Right atrium auricular region (tissue), 2 donors: ENCODE results near the gene RBM23. TPM values are rescaled to one million over a fixed set of nuclear protein-coding genes. Genes with fewer than 3 reads are reported as not detected.

Experiments used
- DNase-seq: peaks from one replicate; pipeline ENCODE4 v3.0.0-alpha.2; 2019; ENCODE audit warnings: low spot score
- H3K27ac ChIP-seq, 2 donors: fragments of 200-600 bp; sonication (generic); 1 replicate in 1 of 2; 2 replicates in 1 of 2; pipeline ENCODE4 v1.5.1; 2016 to 2019
- H3K27me3 ChIP-seq, 2 donors: fragments of 200-600 bp; sonication (generic); one replicate each; pipeline versions ENCODE4 v1.5.1 to v1.6.0; 2017 to 2019
- H3K36me3 ChIP-seq: fragments of 200-600 bp; sonication (generic); one replicate; pipeline ENCODE4 v1.5.1; 2016
- H3K4me1 ChIP-seq, 2 donors: fragments of 200-600 bp; sonication (generic); one replicate each; pipeline versions ENCODE4 v1.5.1 to v1.6.0; 2017 to 2019
- H3K4me3 ChIP-seq, 2 donors: fragments of 200-600 bp; sonication (generic); 1 replicate in 1 of 2; 2 replicates in 1 of 2; pipeline ENCODE4 v1.5.1; 2017 to 2019; ENCODE audit warnings: mild to moderate bottlenecking in 1 of 2, moderate library complexity in 1 of 2
- H3K9me3 ChIP-seq, 2 donors: fragments of 200-600 bp; sonication (generic); one replicate each; pipeline ENCODE4 v1.5.1; 2019
- total RNA-seq, 2 donors: library from RNA; depleted of rRNA; stranded (reverse); fragments of >200 nt; gene quantifications; one replicate each; pipeline ENCODE4 v1.1.0, GENCODE V29; 2016
- TF ChIP-seq, protein P1 (sequence below), 2 donors: fragments of 200-600 bp; sonication (generic); IDR thresholded peaks; one replicate each; pipeline ENCODE4 v1.5.1; 2019; ENCODE audit warnings: antibody characterized with exemption in 2 of 2

RBM23 gene
- total RNA-seq, 2 donors from 2014 or later = 76.5 to 774 TPM

DNA sequence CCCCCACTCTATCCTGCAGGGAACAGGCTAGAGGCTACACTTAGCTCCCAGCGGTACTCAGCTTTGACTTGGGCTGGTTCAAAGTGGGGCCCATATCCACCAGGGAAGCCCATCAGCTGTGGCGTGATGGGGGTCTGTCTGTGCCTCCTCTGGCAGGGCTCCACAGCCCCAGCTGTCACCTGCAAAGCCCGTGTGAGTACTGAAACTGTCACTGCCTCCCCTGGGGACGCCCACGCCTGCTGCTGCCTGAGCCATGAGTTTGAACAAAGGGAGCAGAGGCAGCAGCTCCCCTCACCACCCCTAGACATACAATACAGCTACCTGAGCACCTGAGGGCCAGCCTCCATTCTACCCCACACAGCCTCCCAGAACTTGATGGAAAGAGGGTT, 31.0 kb downstream of the RBM23 start:
- no peak for DNase-seq
- no peak overlapping the region for H3K4me3 ChIP-seq
- H3K27me3 ChIP-seq = no peaks in the 10 kb centered on the region
- no peaks in the 10 kb centered on the region for H3K36me3 ChIP-seq
- no peak overlapping the region for H3K27ac ChIP-seq
- TF ChIP-seq, protein P1, sequence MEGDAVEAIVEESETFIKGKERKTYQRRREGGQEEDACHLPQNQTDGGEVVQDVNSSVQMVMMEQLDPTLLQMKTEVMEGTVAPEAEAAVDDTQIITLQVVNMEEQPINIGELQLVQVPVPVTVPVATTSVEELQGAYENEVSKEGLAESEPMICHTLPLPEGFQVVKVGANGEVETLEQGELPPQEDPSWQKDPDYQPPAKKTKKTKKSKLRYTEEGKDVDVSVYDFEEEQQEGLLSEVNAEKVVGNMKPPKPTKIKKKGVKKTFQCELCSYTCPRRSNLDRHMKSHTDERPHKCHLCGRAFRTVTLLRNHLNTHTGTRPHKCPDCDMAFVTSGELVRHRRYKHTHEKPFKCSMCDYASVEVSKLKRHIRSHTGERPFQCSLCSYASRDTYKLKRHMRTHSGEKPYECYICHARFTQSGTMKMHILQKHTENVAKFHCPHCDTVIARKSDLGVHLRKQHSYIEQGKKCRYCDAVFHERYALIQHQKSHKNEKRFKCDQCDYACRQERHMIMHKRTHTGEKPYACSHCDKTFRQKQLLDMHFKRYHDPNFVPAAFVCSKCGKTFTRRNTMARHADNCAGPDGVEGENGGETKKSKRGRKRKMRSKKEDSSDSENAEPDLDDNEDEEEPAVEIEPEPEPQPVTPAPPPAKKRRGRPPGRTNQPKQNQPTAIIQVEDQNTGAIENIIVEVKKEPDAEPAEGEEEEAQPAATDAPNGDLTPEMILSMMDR (IDR thresholded peaks at IDR 0.05) = no peak
- H3K4me1 ChIP-seq = peaks cover 0 to 19% of the 10 kb centered on the region in 2 donors
- H3K9me3 ChIP-seq = no peaks in the 10 kb centered on the region

DNA sequence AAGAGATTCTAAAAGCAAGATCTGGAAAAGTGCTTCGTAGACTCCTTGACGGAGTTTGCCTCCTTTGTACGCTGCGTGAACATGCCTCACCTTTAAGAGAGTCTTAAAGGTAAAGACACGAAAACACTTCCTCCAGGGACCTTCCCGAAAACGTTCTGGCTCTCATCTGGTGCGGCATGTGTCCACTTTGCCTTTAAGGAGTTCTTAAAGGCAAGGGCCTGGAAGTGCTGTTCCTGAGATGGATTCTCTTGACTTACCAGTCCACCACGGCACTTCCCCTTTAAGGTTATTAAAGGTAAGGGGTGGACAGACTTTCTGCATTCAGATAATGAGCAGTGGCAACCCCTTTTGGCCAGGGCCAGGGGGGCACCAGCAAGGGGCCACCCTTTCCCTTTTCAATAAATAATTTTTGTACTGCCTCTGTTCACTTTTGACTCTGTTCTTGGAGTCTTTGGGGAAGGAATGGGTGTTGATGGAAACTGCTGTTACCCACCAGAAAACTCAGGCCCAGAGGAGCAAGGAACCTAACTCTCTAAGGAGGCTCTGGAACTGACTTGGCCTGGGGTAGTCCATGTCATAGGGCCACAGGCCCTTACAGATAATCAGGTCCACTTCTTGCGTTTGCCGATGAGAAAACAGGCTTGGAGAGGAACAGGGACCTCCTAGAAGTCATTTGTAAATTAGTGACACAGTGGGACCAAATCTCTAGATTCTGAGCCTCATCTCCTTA, 31.5 kb downstream of the RBM23 start:
- Histone ChIP-seq H3K27me3 (no peaks in the 10 kb centered on the region), H3K9me3 (no peaks in the 10 kb centered on the region), H3K4me3 (peak overlapping the region; percentile 49 to 51), H3K36me3 (no peaks in the 10 kb centered on the region), H3K4me1 (peaks cover 0 to 19% of the 10 kb centered on the region in 2 donors), H3K27ac (peak overlapping the region in 1 of 2 donors; percentile 41)
- TF ChIP-seq, protein P1 (IDR thresholded peaks at IDR 0.05) = no peak
- no peak for DNase-seq

DNA sequence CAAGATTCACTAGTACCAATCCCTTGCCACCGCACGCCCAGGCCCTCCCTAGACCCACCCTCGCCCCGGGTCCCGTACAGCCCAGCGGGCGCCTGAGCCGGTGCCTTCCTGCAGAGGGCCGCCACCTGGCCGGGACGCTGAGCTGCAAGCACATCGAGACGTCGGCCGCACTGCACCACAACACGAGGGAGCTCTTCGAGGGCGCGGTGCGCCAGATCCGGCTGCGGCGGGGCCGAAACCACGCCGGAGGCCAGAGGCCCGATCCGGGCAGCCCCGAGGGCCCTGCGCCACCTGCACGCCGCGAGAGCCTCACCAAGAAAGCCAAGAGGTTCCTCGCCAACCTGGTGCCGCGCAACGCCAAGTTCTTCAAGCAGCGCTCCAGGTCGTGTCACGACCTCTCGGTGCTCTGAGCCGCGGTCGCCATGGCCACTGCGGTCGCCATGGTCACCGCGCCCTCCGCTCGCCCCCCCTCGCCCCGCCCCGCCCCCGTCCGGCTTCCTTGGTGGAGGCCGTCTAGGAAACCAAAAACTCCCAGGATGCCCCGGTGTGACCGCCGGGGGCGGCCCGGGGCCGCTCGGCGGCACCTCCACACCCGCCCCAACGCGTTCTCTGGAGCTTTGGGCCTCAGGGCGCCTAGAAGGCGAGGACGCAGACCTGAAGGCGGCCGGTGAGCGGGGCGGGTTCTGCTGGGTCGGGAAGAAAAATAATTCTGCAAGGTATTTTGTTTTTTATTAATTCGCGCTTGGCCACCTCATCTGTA, 32.3 kb downstream of the RBM23 start:
- Histone ChIP-seq H3K36me3 (no peaks in the 10 kb centered on the region), H3K27me3 (no peaks in the 10 kb centered on the region), H3K4me3 (peak overlapping the region; percentile 49 to 51), H3K4me1 (peaks cover 0 to 19% of the 10 kb centered on the region in 2 donors), H3K27ac (peak overlapping the region in 1 of 2 donors; percentile 41), H3K9me3 (no peaks in the 10 kb centered on the region)
- TF ChIP-seq, protein P1 (IDR thresholded peaks at IDR 0.05) = no peak
- DNase-seq = peak; percentile 62

DNA sequence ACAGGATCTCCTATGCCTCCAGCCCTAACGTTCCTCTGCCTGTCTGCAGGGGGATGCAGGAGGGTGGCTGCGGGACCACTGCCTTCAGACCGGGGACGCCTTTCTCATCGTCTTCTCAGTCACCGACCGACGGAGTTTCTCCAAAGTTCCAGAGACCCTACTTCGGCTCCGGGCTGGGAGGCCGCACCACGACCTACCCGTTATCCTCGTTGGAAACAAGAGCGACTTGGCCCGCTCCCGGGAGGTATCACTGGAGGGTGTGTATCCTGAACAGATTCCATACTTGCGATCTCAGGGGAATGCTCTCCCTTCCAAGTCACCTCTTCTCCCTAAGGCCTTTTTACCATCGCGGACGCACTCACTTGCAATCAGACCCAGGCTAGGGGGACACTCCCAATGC, 33.0 kb downstream of the RBM23 start:
- no peaks in the 10 kb centered on the region for H3K36me3 ChIP-seq
- H3K27me3 ChIP-seq = no peaks in the 10 kb centered on the region
- no peaks in the 10 kb centered on the region for H3K9me3 ChIP-seq
- H3K27ac ChIP-seq = no peak overlapping the region
- no peak overlapping the region for H3K4me3 ChIP-seq
- peaks cover 0 to 19% of the 10 kb centered on the region in 2 donors for H3K4me1 ChIP-seq
- TF ChIP-seq, protein P1 (IDR thresholded peaks at IDR 0.05) = no peak
- DNase-seq = no peak

DNA sequence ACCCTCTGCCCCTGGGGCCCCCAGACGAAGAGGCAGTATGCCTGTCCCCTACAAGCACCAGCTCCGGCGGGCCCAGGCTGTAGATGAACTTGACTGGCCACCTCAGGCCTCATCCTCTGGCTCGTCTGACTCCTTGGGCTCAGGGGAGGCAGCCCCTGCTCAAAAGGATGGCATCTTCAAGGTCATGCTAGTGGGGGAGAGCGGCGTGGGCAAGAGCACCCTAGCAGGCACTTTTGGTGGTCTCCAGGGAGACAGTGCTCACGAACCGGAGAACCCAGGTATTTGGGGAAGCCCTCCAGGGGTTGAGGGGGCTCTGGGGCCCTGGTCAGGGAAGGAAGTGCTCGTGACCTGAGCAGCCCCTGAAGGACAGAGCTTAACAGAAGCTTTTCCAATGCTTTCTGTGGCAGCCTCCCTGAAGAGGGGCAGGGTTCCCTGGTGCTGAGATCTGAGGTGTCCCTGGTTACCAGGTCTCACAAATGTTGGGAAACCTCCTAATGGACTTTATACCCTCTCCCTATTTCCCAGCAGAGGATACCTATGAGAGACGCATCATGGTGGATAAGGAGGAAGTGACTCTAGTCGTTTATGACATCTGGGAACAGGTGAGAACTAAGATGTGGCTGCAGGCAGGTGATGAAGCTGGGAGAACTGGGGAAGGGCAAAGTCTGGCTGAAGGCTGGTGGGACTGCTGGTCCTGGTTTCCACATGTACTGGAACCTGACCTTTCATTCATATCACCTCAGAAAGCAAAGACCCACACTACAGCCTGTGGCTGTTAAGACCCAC, 34.0 kb downstream of the RBM23 start:
- peaks cover 0 to 19% of the 10 kb centered on the region in 2 donors for H3K4me1 ChIP-seq
- no peaks in the 10 kb centered on the region for H3K27me3 ChIP-seq
- H3K27ac ChIP-seq = no peak overlapping the region
- H3K36me3 ChIP-seq = no peaks in the 10 kb centered on the region
- H3K4me3 ChIP-seq = no peak overlapping the region
- TF ChIP-seq, protein P1 (IDR thresholded peaks at IDR 0.05) = no peak
- DNase-seq = no peak
- H3K9me3 ChIP-seq = no peaks in the 10 kb centered on the region
